OCI-LY7 (cell line): Measurements from ENCODE around the gene ALK. TPM values are rescaled to one million over a fixed set of nuclear protein-coding genes. Genes with fewer than 3 reads are reported as not detected.

Experiments used
- BruUV-seq: library from RNA; stranded (reverse); fragments of 400-500 nt; replicated peaks from 2 replicates; lab custom pipeline; 2021; lab: Mats Ljungman, UMichigan
- CTCF ChIA-PET: fragments of 300-600 bp; sonication (Branson Sonifier 250); formaldehyde crosslinking; loops from one replicate; lab custom pipeline; 2022; ENCODE audit warnings: antibody characterized with exemption; ENCODE audit not compliant: unreplicated experiment; lab: Charles Lee
- POLR2A ChIA-PET: fragments of 300-600 bp; sonication (Branson Sonifier 250); formaldehyde crosslinking; loops from one replicate; lab custom pipeline; 2022; ENCODE audit warnings: antibody characterized with exemption; lab: Charles Lee
- DNase-seq: peaks from one replicate; pipeline ENCODE4 v3.0.0-alpha.2; 2015; ENCODE audit warnings: low spot score
- H2AFZ ChIP-seq: fragments of 200-600 bp; sonication (generic), shearing (Covaris generic); 2 replicates; pipeline ENCODE4 v1.6.1; 2014; ENCODE audit warnings: mild to moderate bottlenecking, antibody characterized with exemption, low read length, moderate library complexity
- H3K27ac ChIP-seq: fragments of 200-600 bp; sonication (generic); 2 replicates; pipeline ENCODE4 v1.5.1; 2014; ENCODE audit warnings: mixed run types, low read depth, mild to moderate bottlenecking, moderate library complexity, low read length, inconsistent platforms; ENCODE audit not compliant: poor library complexity, severe bottlenecking
- H3K36me3 ChIP-seq: fragments of 200-600 bp; sonication (generic); 2 replicates; pipeline ENCODE4 v1.6.1; 2014; ENCODE audit warnings: mild to moderate bottlenecking, antibody characterized with exemption, low read length, moderate library complexity, mixed read lengths; ENCODE audit not compliant: insufficient read depth
- H3K4me1 ChIP-seq: fragments of 200-600 bp; sonication (generic); 2 replicates; pipeline ENCODE4 v1.5.1; 2014; ENCODE audit warnings: mild to moderate bottlenecking, low read length; ENCODE audit not compliant: insufficient read depth, poor library complexity, severe bottlenecking
- H3K4me2 ChIP-seq: fragments of 200-600 bp; sonication (generic); 2 replicates; pipeline ENCODE4 v1.6.1; 2014; ENCODE audit warnings: mild to moderate bottlenecking, low read length
- H3K4me3 ChIP-seq: fragments of 200-600 bp; sonication (generic); 2 replicates; pipeline ENCODE4 v1.5.1; 2014; ENCODE audit warnings: mild to moderate bottlenecking, low read depth, low read length; ENCODE audit not compliant: poor library complexity, severe bottlenecking
- H3K79me2 ChIP-seq: fragments of 200-600 bp; sonication (generic); 2 replicates; pipeline ENCODE4 v1.6.1; 2016; ENCODE audit warnings: low read depth, mild to moderate bottlenecking, low read length, moderate library complexity, mixed read lengths; ENCODE audit not compliant: insufficient read depth
- H3K9me2 ChIP-seq: fragments of 200-600 bp; sonication (generic); 2 replicates; pipeline ENCODE4 v1.6.1; 2016; ENCODE audit warnings: mild to moderate bottlenecking, low read length, mixed read lengths; ENCODE audit not compliant: insufficient read depth
- H3K9me3 ChIP-seq: fragments of 200-600 bp; sonication (generic); 2 replicates; pipeline ENCODE4 v1.6.1; 2014; ENCODE audit warnings: mild to moderate bottlenecking, mixed run types, low read length, mixed read lengths
- H4K20me1 ChIP-seq: fragments of 200-600 bp; sonication (generic); 2 replicates; pipeline ENCODE4 v1.6.1; 2014; ENCODE audit warnings: mild to moderate bottlenecking, antibody characterized with exemption, low read length, moderate library complexity, mixed read lengths; ENCODE audit not compliant: insufficient read depth
- EZH2phosphoT487 ChIP-seq: fragments of 200-600 bp; sonication (generic); IDR thresholded peaks from 2 replicates; pipeline ENCODE4 v1.6.1; 2018; ENCODE audit warnings: low read depth, borderline replicate concordance, mild to moderate bottlenecking, mixed run types, antibody characterized with exemption, low read length, moderate library complexity, mixed read lengths
- intact Hi-C: fragments of 100-400 bp; cut with micrococcal nuclease; formaldehyde crosslinking; loops from one replicate; pipeline ENCODE4 v1.10.0; 2022; ENCODE audit not compliant: unreplicated experiment
- total RNA-seq, 2 experiments: library from RNA; depleted of rRNA in 1 of 2; stranded (reverse); fragments of >200 nt in 1 of 2; shearing (Covaris generic) in 1 of 2; gene quantifications; 2 replicates each; pipeline ENCODE4 v1.2.3, GENCODE V29; 2014 to 2022
- TF ChIP-seq, protein P1 (sequence below): fragments of 200-600 bp; sonication (generic); conservative IDR thresholded peaks from 2 replicates; pipeline ENCODE4 v1.5.1; 2014; ENCODE audit warnings: mild to moderate bottlenecking, antibody characterized with exemption, low read length, moderate library complexity, mixed read lengths

The ALK gene
- total RNA-seq, 2 experiments from 2014 or later, result 0.09 TPM; not detected in 1

DNA sequence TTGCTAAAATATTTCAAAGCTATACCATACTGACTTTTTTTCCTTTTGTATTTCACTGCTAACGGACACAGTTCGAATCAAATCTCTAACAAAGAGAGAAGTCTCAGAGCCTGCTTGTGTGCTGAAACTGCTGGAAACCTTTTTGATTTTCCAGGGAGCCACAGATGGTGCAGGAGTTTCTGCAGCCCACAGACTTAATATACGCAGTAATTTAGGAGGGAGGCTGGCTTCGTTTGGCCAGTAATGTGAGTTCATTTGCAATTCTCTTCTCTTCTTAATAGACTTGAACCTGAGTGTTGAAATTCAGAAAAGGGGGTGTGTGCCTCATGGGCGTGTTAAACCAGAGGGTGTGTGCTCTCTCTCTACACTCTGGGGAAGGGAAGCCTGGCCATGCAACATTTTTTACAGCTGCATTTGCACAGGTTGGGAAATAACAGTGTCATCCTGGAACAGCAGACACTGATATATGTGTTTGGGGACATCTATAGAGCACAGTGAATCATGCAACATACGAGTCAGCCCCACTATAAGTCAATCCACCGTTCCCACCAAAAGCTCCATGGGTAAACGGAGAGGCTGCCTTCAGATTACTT is 473.2 kb downstream of the ALK start:
- no peak overlapping the region for H3K4me2 ChIP-seq
- intact Hi-C loops, result no loop called here
- H3K4me1 ChIP-seq, result no peaks in the 10 kb centered on the region
- no peaks in the 10 kb centered on the region for H4K20me1 ChIP-seq
- no peak for TF ChIP-seq EZH2phosphoT487
- TF ChIP-seq, protein P1, sequence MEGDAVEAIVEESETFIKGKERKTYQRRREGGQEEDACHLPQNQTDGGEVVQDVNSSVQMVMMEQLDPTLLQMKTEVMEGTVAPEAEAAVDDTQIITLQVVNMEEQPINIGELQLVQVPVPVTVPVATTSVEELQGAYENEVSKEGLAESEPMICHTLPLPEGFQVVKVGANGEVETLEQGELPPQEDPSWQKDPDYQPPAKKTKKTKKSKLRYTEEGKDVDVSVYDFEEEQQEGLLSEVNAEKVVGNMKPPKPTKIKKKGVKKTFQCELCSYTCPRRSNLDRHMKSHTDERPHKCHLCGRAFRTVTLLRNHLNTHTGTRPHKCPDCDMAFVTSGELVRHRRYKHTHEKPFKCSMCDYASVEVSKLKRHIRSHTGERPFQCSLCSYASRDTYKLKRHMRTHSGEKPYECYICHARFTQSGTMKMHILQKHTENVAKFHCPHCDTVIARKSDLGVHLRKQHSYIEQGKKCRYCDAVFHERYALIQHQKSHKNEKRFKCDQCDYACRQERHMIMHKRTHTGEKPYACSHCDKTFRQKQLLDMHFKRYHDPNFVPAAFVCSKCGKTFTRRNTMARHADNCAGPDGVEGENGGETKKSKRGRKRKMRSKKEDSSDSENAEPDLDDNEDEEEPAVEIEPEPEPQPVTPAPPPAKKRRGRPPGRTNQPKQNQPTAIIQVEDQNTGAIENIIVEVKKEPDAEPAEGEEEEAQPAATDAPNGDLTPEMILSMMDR, result no peak
- no peak overlapping the region for H2AFZ ChIP-seq
- H3K36me3 ChIP-seq, result no peaks in the 10 kb centered on the region
- ChIA-PET CTCF (no interaction called here), POLR2A (interaction anchor here (1.0 kb wide), 1 partner anchor 9 kb away, joined by 3 read pairs; no protein-coding TSS in a partner anchor)
- no TSS peak for BruUV-seq
- no peaks in the 10 kb centered on the region for H3K9me2 ChIP-seq
- no peaks in the 10 kb centered on the region for H3K9me3 ChIP-seq
- no peaks in the 10 kb centered on the region for H3K79me2 ChIP-seq
- DNase-seq, result no peak
- H3K4me3 ChIP-seq, result no peak overlapping the region
- no peak overlapping the region for H3K27ac ChIP-seq

DNA sequence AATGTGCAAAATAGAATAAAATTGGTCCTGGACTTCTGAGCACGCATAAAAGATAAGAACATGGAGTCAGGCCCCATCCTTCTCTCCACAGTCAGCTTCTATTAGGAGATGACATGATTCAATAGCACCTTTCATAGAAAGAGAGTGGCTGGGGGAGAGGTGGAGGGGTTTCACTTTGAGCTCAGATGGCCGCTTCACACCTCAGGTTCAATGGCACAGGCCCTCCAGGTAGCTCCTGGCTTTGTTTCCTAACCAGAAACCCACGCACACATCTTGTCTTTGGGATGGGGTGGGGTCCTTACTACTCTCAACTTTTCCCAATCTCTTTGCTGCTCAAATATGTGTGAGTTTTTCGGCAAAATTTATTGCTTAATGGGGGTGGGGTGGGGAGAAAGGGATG is 473.9 kb downstream of the ALK start:
- Histone ChIP-seq H3K9me2 (no peaks in the 10 kb centered on the region), H3K4me1 (no peaks in the 10 kb centered on the region), H2AFZ (no peak overlapping the region), H3K4me3 (no peak overlapping the region), H3K4me2 (no peak overlapping the region), H3K79me2 (no peaks in the 10 kb centered on the region), H3K27ac (no peak overlapping the region), H3K36me3 (no peaks in the 10 kb centered on the region), H3K9me3 (no peaks in the 10 kb centered on the region), H4K20me1 (no peaks in the 10 kb centered on the region)
- TF ChIP-seq, protein P1, result no peak
- TF ChIP-seq EZH2phosphoT487, result no peak
- intact Hi-C loops, result no loop called here
- no TSS peak for BruUV-seq
- ChIA-PET CTCF (no interaction called here), POLR2A (no interaction called here)
- DNase-seq, result no peak

DNA sequence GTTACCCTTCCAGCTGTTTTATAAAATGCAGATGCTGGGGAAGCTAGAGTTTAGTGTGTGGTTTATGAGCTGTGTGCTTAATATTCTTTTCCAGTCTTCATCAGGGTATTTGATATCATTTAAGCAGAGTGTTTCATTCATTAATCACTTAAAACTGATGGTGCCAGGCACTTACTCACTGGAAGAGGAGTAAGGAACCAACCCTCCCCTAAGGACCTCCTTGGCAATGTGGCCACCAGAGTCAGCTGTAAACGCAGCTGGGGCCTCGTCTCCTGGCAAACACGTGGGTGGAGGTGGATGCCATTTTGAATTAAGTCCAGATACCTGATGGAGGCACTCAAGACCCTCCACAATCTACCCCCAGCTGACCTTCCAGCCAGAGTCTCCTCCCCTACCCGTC is 474.5 kb downstream of the ALK start:
- TF ChIP-seq, protein P1, result no peak
- TF ChIP-seq EZH2phosphoT487, result no peak
- no peaks in the 10 kb centered on the region for H3K9me2 ChIP-seq
- H3K4me3 ChIP-seq, result no peak overlapping the region
- no TSS peak for BruUV-seq
- ChIA-PET POLR2A (no interaction called here), CTCF (no interaction called here)
- H3K4me2 ChIP-seq, result no peak overlapping the region
- no peaks in the 10 kb centered on the region for H4K20me1 ChIP-seq
- H3K79me2 ChIP-seq, result no peaks in the 10 kb centered on the region
- no peaks in the 10 kb centered on the region for H3K4me1 ChIP-seq
- no peak for DNase-seq
- H3K36me3 ChIP-seq, result no peaks in the 10 kb centered on the region
- H2AFZ ChIP-seq, result no peak overlapping the region
- H3K9me3 ChIP-seq, result no peaks in the 10 kb centered on the region
- intact Hi-C loops, result no loop called here
- H3K27ac ChIP-seq, result no peak overlapping the region
